Gastrocnemius medialis (tissue), 4 donors: ENCODE data around the gene PFKM.

ENCODE experiments used
- POLR2A ChIP-seq, 2 donors: fragments of 450-650 bp; IDR thresholded peaks; one replicate each; pipeline ENCODE4 v1.6.1; 2017; ENCODE audit warnings: antibody characterized with exemption in 2 of 2, mild to moderate bottlenecking in 2 of 2, moderate library complexity in 2 of 2
- TF ChIP-seq, protein P1 (sequence below), 5 experiments: fragments of 450-650 bp in 3 of 5; fragments of 200-600 bp in 2 of 5; sonication (generic) in 2 of 5; IDR thresholded peaks in 4 of 5; conservative IDR thresholded peaks in 1 of 5; 1 replicate in 4 of 5; 2 replicates in 1 of 5; pipeline ENCODE4 v1.5.1; 2016 to 2019; ENCODE audit warnings: antibody characterized with exemption in 5 of 5, mild to moderate bottlenecking in 3 of 5, moderate library complexity in 3 of 5

DNA sequence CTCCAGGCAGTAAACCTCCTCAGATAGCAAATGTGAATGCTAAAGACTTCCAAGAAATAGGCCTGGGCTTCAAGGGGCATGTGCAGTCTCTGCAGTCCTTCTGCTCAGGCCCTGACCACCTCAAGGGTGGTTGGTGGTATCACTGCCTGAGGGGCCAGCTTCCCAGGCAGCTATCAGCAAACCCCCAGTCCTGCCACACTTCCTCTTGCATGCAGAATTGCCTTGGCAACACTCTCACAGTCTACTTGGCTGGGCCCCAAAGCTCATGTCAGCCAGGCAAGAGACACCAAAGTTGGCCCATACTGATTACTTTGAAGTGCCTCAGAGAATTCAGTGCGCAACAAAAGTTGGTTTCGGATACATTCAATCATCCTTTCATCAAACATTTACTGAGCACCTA is 41.6 kb downstream of the PFKM start:
- TF ChIP-seq, protein P1, sequence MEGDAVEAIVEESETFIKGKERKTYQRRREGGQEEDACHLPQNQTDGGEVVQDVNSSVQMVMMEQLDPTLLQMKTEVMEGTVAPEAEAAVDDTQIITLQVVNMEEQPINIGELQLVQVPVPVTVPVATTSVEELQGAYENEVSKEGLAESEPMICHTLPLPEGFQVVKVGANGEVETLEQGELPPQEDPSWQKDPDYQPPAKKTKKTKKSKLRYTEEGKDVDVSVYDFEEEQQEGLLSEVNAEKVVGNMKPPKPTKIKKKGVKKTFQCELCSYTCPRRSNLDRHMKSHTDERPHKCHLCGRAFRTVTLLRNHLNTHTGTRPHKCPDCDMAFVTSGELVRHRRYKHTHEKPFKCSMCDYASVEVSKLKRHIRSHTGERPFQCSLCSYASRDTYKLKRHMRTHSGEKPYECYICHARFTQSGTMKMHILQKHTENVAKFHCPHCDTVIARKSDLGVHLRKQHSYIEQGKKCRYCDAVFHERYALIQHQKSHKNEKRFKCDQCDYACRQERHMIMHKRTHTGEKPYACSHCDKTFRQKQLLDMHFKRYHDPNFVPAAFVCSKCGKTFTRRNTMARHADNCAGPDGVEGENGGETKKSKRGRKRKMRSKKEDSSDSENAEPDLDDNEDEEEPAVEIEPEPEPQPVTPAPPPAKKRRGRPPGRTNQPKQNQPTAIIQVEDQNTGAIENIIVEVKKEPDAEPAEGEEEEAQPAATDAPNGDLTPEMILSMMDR (IDR thresholded peaks at IDR 0.05 in 4 of 5, conservative IDR thresholded peaks at IDR 0.05 in 1 of 5): no peak
- TF ChIP-seq POLR2A (IDR thresholded peaks at IDR 0.05): no peak
